C4-2B (cell line): Measurements from ENCODE around the gene KLK1.

Experiments used
- ZFX ChIP-seq: fragments of 450-650 bp; IDR thresholded peaks from 2 replicates; pipeline ENCODE4 v1.6.1; 2017
- TF ChIP-seq, protein P1 (sequence below): fragments of 450-650 bp; conservative IDR thresholded peaks from 2 replicates; pipeline ENCODE4 v1.5.1; 2017; ENCODE audit warnings: mild to moderate bottlenecking

DNA sequence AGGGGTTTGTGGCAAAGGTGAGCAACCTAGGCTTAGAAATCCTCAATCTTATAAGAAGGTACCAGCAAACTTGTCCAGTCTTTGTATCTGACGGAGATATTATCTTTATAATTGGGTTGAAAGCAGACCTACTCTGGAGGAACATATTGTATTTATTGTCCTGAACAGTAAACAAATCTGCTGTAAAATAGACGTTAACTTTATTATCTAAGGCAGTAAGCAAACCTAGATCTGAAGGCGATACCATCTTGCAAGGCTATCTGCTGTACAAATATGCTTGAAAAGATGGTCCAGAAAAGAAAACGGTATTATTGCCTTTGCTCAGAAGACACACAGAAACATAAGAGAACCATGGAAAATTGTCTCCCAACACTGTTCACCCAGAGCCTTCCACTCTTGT, 45.9 kb upstream of the KLK1 start:
- TF ChIP-seq, protein P1, sequence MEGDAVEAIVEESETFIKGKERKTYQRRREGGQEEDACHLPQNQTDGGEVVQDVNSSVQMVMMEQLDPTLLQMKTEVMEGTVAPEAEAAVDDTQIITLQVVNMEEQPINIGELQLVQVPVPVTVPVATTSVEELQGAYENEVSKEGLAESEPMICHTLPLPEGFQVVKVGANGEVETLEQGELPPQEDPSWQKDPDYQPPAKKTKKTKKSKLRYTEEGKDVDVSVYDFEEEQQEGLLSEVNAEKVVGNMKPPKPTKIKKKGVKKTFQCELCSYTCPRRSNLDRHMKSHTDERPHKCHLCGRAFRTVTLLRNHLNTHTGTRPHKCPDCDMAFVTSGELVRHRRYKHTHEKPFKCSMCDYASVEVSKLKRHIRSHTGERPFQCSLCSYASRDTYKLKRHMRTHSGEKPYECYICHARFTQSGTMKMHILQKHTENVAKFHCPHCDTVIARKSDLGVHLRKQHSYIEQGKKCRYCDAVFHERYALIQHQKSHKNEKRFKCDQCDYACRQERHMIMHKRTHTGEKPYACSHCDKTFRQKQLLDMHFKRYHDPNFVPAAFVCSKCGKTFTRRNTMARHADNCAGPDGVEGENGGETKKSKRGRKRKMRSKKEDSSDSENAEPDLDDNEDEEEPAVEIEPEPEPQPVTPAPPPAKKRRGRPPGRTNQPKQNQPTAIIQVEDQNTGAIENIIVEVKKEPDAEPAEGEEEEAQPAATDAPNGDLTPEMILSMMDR, result no peak
- TF ChIP-seq ZFX, result no peak
